PC-9 (cell line): ENCODE measurements around the gene DNAH11. TPM values are rescaled to one million over a fixed set of nuclear protein-coding genes. Genes with fewer than 3 reads are reported as not detected.
A peak's percentile ranks its signal among the peaks of the same experiment; 100 is the strongest.

ENCODE experiments used
- BruUV-seq: library from RNA; stranded (reverse); fragments of 400-500 nt; replicated peaks from 2 replicates; lab custom pipeline; 2021; lab: Mats Ljungman, UMichigan
- CTCF ChIA-PET: fragments of 300-600 bp; sonication (Branson Sonifier 250); formaldehyde crosslinking; loops from one replicate; lab custom pipeline; 2022; ENCODE audit warnings: antibody characterized with exemption; lab: Charles Lee
- POLR2A ChIA-PET: fragments of 300-600 bp; sonication (Branson Sonifier 250); formaldehyde crosslinking; loops from one replicate; lab custom pipeline; 2022; ENCODE audit warnings: antibody characterized with exemption; ENCODE audit not compliant: unreplicated experiment; lab: Charles Lee
- DNase-seq, 2 experiments: peaks; one replicate each; pipeline versions ENCODE4 v3.0.0 to v3.0.0-alpha.2; 2015 to 2022; ENCODE audit warnings: mixed read lengths in 1 of 2
- H2AFZ ChIP-seq: fragments of 200-600 bp; sonication (generic); 2 replicates; pipeline ENCODE4 v1.8.1; 2017; ENCODE audit warnings: antibody characterized with exemption
- H3F3A ChIP-seq: fragments of 200-600 bp; sonication (generic); 2 replicates; pipeline ENCODE4 v1.8.1; 2017; ENCODE audit warnings: antibody characterized with exemption, mild to moderate bottlenecking, low read depth; ENCODE audit not compliant: insufficient read depth
- H3K27ac ChIP-seq: fragments of 200-600 bp; sonication (generic); 2 replicates; pipeline ENCODE4 v1.6.1; 2016; ENCODE audit warnings: mixed run types
- H3K27me3 ChIP-seq: fragments of 200-600 bp; sonication (generic); 2 replicates; pipeline ENCODE4 v1.6.1; 2016; ENCODE audit warnings: low read depth, mixed run types; ENCODE audit not compliant: insufficient read depth
- H3K36me3 ChIP-seq: fragments of 200-600 bp; sonication (generic); 2 replicates; pipeline ENCODE4 v1.6.1; 2016; ENCODE audit warnings: low read depth, mixed run types
- H3K4me1 ChIP-seq: fragments of 200-600 bp; sonication (generic); replicated peaks from 2 replicates; pipeline ENCODE4 v1.6.1; 2016; ENCODE audit warnings: mixed run types; ENCODE audit not compliant: insufficient read depth
- H3K4me2 ChIP-seq: fragments of 200-600 bp; sonication (generic); 2 replicates; pipeline ENCODE4 v1.6.1; 2017; ENCODE audit warnings: mixed run types
- H3K4me3 ChIP-seq: fragments of 200-600 bp; sonication (generic); 2 replicates; pipeline ENCODE4 v1.6.1; 2016; ENCODE audit warnings: mixed run types
- H3K79me2 ChIP-seq: fragments of 200-600 bp; sonication (generic); 2 replicates; pipeline ENCODE4 v1.6.1; 2017; ENCODE audit warnings: low read depth, mixed run types
- H3K9me2 ChIP-seq: fragments of 200-600 bp; sonication (generic); 2 replicates; pipeline ENCODE4 v1.8.1; 2017; ENCODE audit warnings: mild to moderate bottlenecking; ENCODE audit not compliant: insufficient read depth
- H3K9me3 ChIP-seq: fragments of 200-600 bp; sonication (generic); 2 replicates; pipeline ENCODE4 v1.8.1; 2016; ENCODE audit warnings: low read depth; ENCODE audit not compliant: insufficient read depth
- H4K20me1 ChIP-seq: fragments of 200-600 bp; sonication (generic); 2 replicates; pipeline ENCODE4 v1.8.1; 2017; ENCODE audit not compliant: insufficient read depth
- CTCF ChIP-seq: fragments of 200-600 bp; sonication (generic); conservative IDR thresholded peaks from 2 replicates; pipeline ENCODE4 v1.6.1; 2017; ENCODE audit warnings: mixed run types, antibody characterized with exemption, mild to moderate bottlenecking, moderate library complexity
- EZH2 ChIP-seq: fragments of 200-600 bp; sonication (generic); IDR thresholded peaks from 2 replicates; pipeline ENCODE4 v1.8.0; 2017; ENCODE audit warnings: antibody characterized with exemption, low read depth
- intact Hi-C: fragments of 100-400 bp; cut with micrococcal nuclease; formaldehyde crosslinking; loops from one replicate; pipeline ENCODE4 v1.10.0; 2022; ENCODE audit not compliant: unreplicated experiment
- total RNA-seq: library from RNA; stranded (reverse); gene quantifications from 2 replicates; pipeline ENCODE4 v1.2.3, GENCODE V29; 2021

DNAH11 gene
- total RNA-seq, 1 experiment from 2014 or later = not detected

GRCh38 chr7:21616796-21617436 lies 74.1 kb downstream of the DNAH11 start:
- H3K9me2 ChIP-seq = no peaks in the 10 kb centered on the region
- DNase-seq = peak; percentile 1 to 100
- H3K4me2 ChIP-seq = peak overlapping the region; percentile 72
- intact Hi-C loops = loop anchor here (2.0 kb wide), 1 partner anchor 190 kb away; no protein-coding TSS in a partner anchor
- peaks cover 19% of the 10 kb centered on the region for H3F3A ChIP-seq
- H3K4me1 ChIP-seq = peaks cover 34% of the 10 kb centered on the region
- no peaks in the 10 kb centered on the region for H4K20me1 ChIP-seq
- POLR2A ChIA-PET = no interaction called here
- H3K9me3 ChIP-seq = 0 out of 2 replicates have a peak, but pooled peaks cover 5% of the 10 kb centered on the region
- no peaks in the 10 kb centered on the region for H3K79me2 ChIP-seq
- H3K36me3 ChIP-seq = no peaks in the 10 kb centered on the region
- CTCF ChIA-PET = no interaction called here
- no peaks in the 10 kb centered on the region for H3K27me3 ChIP-seq
- H3K4me3 ChIP-seq = peak overlapping the region; percentile 28; the same call in 1 of the 2 replicates
- H3K27ac ChIP-seq = peak overlapping the region; percentile 95
- peak overlapping the region; percentile 4 for H2AFZ ChIP-seq
- no peak for TF ChIP-seq EZH2
- TF ChIP-seq CTCF = no peak
- BruUV-seq = no TSS peak

- Histone ChIP-seq H3K27me3 (no peaks in the 10 kb centered on the region), H3K4me2 (peak overlapping the region; percentile 72), H3K36me3 (no peaks in the 10 kb centered on the region), H3F3A (peaks cover 19% of the 10 kb centered on the region), H3K9me3 (0 out of 2 replicates have a peak, but pooled peaks cover 5% of the 10 kb centered on the region), H3K9me2 (no peaks in the 10 kb centered on the region), H3K79me2 (no peaks in the 10 kb centered on the region), H4K20me1 (no peaks in the 10 kb centered on the region), H3K4me3 (peak overlapping the region; percentile 28; the same call in 1 of the 2 replicates), H2AFZ (peak overlapping the region; percentile 1; the same call in 1 of the 2 replicates), H3K4me1 (peaks cover 34% of the 10 kb centered on the region), H3K27ac (peak overlapping the region; percentile 95)
- intact Hi-C loops = loop anchor here (2.0 kb wide), 1 partner anchor 191 kb away; no protein-coding TSS in a partner anchor
- TF ChIP-seq CTCF (no peak), EZH2 (no peak)
- ChIA-PET CTCF (no interaction called here), POLR2A (interaction anchor here (0.5 to 0.7 kb wide), 2 partner anchors 194 to 250 kb away, joined by 3 to 4 read pairs; no protein-coding TSS in a partner anchor)
- peak in 1 of 2 experiments; percentile 3 for DNase-seq
- no TSS peak for BruUV-seq
Measured at GRCh38 chr7:21617513-21617912, 74.7 kb downstream of the DNAH11 start.

GRCh38 chr7:21617916-21618390 lies 75.1 kb downstream of the DNAH11 start:
- H3K27ac ChIP-seq = peak overlapping the region; percentile 95
- peak overlapping the region; percentile 28; the same call in 1 of the 2 replicates for H3K4me3 ChIP-seq

More at GRCh38 chr7:21617916-21618390, 75.1 kb downstream of the DNAH11 start:
- intact Hi-C loops = loop anchor here (2.0 kb wide), 1 partner anchor 191 kb away; no protein-coding TSS in a partner anchor
- Histone ChIP-seq H4K20me1 (no peaks in the 10 kb centered on the region), H3K9me2 (no peaks in the 10 kb centered on the region), H3K36me3 (no peaks in the 10 kb centered on the region), H3K4me2 (peak overlapping the region; percentile 72), H3K79me2 (no peaks in the 10 kb centered on the region), H2AFZ (peak overlapping the region; percentile 1; the same call in 1 of the 2 replicates), H3K4me1 (peaks cover 34% of the 10 kb centered on the region), H3F3A (peaks cover 19% of the 10 kb centered on the region), H3K9me3 (0 out of 2 replicates have a peak, but pooled peaks cover 5% of the 10 kb centered on the region), H3K27me3 (no peaks in the 10 kb centered on the region)
- POLR2A ChIA-PET = interaction anchor here (0.5 to 0.7 kb wide), 2 partner anchors 195 to 250 kb away, joined by 3 to 4 read pairs; no protein-coding TSS in a partner anchor
- DNase-seq = peak; percentile 56 to 97
- TF ChIP-seq EZH2 (no peak), CTCF (no peak)
- CTCF ChIA-PET = no interaction called here
- no TSS peak for BruUV-seq
